Embryonic facial prominence (tissue), 1 donor: ENCODE results near the gene EPB41L1.

Experiments used
- DNase-seq: peaks from one replicate; pipeline ENCODE4 v3.0.0-alpha.2; 2016; ENCODE audit errors: extremely low spot score

Gene EPB41L1

DNA sequence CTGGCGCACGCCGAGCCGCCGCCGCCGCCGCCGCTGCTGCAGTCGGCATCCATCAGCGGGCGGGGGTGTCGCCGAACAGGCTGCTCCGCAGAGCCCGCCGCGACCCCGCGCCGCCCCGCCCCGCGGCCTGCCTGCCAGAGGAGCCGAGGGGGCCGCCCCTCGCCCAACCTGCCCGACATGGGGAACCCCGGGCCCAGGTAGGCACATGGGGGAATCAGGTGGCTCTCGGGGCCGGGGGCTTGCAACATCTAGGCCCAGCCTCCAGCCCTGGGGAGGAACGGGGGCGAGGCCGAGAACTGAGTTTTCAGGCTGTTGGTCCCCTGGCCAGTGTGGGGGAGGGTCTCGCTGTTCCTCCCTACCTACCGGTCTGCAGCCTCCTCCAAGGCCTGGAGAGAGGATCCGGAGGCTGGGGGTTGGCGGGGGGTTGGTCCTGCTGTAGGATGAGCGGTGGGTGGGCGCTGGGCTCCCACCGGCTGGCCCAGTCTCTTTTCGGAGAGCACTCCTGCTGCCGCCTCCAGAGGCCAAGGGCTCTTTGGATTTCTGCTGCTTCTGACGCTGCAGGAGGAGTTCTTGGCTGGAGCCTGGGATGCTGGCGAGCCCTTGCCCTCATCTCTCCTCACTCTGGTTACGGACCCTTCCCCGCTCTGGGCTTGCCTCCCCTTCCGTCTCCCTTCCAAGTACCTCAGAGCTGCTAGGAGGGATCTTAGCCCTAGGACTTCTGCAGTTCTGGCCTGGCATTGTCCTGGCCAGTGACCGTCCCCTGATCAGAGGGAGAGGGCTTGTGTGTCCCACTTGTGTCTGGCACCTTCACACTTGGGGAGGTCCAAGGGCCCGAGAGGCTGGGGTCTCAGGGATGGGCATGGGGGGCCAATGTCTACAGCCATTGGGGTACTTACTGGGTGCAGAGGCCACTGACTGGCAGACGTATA is at the start of gene EPB41L1:
Gene EPB41L1 (plus strand): TSS at position 41 of the 929 bp plus-strand sequence. CDS start 19,038 bp downstream, outside the sequence.
- no peak for DNase-seq

- DNase-seq = no peak
Observed at GRCh38 chr20:36104856-36105255, 49.7 kb upstream of the EPB41L1 start.

GRCh38 chr20:36105711-36106226 is 48.8 kb upstream of the EPB41L1 start:
- no peak for DNase-seq

- no peak for DNase-seq
Observed at GRCh38 chr20:36106606-36107005, 47.9 kb upstream of the EPB41L1 start.

- no peak for DNase-seq
Observed at GRCh38 chr20:36107881-36108280, 46.7 kb upstream of the EPB41L1 start.

GRCh38 chr20:36109251-36109947 is 45.1 kb upstream of the EPB41L1 start:
- DNase-seq = no peak

- DNase-seq = no peak
Observed at GRCh38 chr20:36110994-36111393, 43.5 kb upstream of the EPB41L1 start.

DNA sequence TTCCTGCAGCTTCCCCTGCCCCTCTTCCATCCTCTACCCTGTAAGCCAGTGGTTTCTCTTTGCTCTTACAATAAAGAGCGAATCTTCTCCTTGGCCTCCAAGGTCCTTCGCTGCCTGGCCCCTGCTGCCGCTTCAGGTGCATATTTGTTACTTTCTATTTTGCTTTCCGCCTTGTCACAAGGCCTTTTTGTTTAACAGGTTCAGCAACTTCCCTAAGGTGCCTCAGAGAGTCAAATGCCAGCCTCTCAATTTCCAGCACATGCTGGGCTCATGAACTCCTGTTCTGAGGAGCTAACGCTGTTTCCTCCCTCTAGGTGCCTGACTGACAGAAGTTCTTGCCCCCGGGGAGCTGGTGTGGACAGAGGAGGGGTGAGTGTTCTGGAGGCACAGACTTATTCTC is 42.4 kb upstream of the EPB41L1 start:
- DNase-seq = no peak

- DNase-seq = no peak
Observed at GRCh38 chr20:36113036-36113435, 41.5 kb upstream of the EPB41L1 start.

GRCh38 chr20:36113566-36114250 is 40.8 kb upstream of the EPB41L1 start:
- DNase-seq = no peak

DNA sequence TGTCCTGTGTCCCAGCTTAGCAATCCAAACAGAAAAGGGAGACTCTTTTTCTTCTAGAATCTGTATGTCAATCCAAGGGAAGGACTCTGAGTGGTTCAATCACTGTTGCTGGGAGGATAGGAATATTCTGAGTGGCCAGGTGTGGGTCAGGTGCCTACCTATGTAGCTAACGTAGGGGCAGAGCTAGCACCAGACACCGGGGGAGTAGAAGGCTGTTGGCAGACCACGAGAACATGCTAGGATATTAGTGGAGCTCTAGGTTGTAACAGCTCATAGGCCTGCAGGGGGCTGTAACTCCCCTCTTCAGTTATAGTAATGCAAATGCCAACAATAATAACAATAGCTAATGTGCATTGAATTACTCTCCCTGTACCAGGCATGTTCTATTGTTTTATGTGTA is 39.8 kb upstream of the EPB41L1 start:
- DNase-seq = no peak

DNA sequence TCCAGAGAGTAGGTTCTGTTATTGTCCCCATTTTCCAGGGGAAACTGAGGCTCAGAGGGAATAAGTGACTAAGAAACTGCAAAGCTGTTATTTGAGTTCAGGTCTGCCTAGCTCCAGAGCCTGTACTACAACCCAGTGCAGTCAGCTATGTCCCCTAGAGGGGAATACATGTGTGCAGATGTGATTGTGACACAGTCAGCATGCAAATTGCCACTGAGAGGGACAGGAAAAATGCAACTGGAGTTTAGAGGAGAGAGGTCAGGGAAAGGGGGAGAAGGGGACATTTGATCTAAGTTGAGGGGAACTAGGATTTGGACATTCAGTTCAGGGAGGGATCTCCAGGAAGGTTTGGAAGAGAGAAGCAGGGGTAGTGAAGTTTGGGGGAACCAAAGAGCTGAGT is 38.6 kb upstream of the EPB41L1 start:
- no peak for DNase-seq

GRCh38 chr20:36116807-36117441 is 37.6 kb upstream of the EPB41L1 start:
- DNase-seq = no peak

- DNase-seq = no peak
Observed at GRCh38 chr20:36117638-36118037, 36.9 kb upstream of the EPB41L1 start.

DNA sequence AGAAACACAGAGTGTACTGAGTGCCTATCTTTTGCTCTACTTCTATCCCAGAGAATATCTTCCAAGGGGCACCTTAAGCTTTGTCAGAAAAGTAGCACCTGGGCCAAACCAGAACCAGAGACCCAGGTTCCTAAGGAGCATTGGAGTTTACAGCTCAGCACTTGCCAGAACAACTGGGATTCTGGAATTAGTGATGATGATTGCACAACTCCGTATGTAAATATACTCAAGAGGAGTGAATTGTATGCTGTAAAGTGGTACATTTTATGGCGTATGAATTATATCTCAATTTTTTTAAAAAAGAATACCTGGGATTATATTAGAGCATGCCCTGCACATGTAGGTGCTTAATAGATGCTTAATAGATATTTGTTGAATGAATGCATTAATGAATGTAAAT is 36.2 kb upstream of the EPB41L1 start:
- DNase-seq = no peak

DNA sequence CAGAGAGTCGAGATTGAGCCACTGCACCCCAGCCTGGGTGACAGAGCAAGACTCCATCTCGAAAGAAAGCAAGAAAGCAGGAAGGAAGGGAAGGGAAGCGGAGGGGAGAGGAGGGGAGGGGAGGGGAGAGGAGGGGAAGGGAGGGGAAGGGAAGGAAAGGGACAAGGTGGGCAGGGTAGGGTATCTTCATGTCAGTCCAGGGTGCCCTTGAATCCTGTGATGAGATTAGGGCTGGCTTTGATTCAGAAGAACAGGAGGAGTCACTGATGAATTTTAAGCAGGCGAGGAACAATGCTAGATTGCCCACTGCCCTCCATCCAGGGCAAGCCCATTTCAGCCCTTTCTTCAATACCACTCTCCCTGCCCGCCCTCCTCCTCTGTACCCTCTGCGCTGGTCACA is 35.0 kb upstream of the EPB41L1 start:
- no peak for DNase-seq

DNA sequence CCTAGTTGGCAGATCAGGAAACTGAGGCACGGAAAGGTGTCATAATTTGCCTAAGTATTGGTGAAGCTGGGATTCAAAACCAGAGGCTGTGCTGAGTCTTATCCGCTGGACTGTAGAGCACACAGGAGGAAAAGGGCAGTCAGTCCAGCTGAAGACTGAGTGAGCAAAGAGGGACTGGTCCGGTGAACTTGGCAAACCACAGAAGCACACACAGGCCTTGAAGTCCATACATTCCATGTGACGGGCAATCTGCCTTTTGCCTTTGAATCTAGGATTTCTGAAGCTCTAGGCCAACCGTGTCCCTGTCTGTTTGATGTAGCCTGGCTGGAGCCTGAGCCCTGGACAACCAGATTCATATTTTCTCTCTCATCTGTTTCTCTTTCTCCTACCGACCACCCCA is 34.3 kb upstream of the EPB41L1 start:
- no peak for DNase-seq

GRCh38 chr20:36120991-36121390 is 33.5 kb upstream of the EPB41L1 start:
- DNase-seq = no peak

- DNase-seq = no peak
Observed at GRCh38 chr20:36121981-36122930, 32.3 kb upstream of the EPB41L1 start.

- no peak for DNase-seq
Observed at GRCh38 chr20:36122931-36123288, 31.6 kb upstream of the EPB41L1 start.

DNA sequence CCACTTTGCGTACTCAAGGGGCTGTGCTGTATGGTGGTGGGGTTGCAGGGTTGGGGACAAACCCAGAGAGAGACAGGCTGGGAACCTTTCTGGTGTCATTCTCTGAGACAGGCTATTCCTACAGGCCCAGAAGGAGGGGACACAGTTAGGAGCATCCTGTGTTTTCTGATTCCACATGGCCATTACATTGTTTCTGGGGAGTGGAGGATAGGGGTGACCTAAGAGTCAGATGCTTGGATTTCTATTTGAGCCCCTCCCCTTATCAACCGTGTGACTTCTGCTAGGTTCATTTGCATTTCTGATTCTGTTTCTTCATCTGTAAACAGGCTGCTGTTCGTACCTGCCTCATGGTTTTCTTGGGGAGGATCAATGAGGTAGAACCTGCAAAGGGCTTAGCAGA is 29.4 kb upstream of the EPB41L1 start:
- no peak for DNase-seq
